SK-N-MC (cell line): ENCODE data around the gene CRP.

Experiments used
- EZH2 ChIP-seq: fragments of 200-600 bp; sonication (generic); IDR thresholded peaks from one replicate; pipeline ENCODE4 v1.6.1; 2017; ENCODE audit warnings: antibody characterized with exemption
- POLR2AphosphoS5 ChIP-seq: IDR thresholded peaks from 2 replicates; pipeline ENCODE4 v1.6.1; 2012; ENCODE audit warnings: mild to moderate bottlenecking, low read depth, low read length, borderline replicate concordance

- TF ChIP-seq EZH2, result no peak
- no peak for TF ChIP-seq POLR2AphosphoS5
Observed at GRCh38 chr1:159663552-159663951, 50.8 kb downstream of the CRP start.
